Measurements from ENCODE around the gene CCER1.

CCER1 gene

GRCh38 chr12:90964616-90965015 lies 9.6 kb upstream of the CCER1 start:
- Histone ChIP-seq H2AFZ (ENCODE audit: low read depth, low read length) (no peak overlapping the region), H3K4me2 (ENCODE audit: insufficient read depth, low read length) (no peak overlapping the region)
- ATAC-seq (ENCODE audit: insufficient read depth, low read depth): no peak

GRCh38 chr12:90963946-90964345 lies 9.0 kb upstream of the CCER1 start:
- Histone ChIP-seq H3K79me2 (ENCODE audit: insufficient read depth, low read length) (no peaks in the 10 kb centered on the region), H3K4me2 (ENCODE audit: insufficient read depth, low read length) (no peak overlapping the region)

More at GRCh38 chr12:90964616-90965015, 9.6 kb upstream of the CCER1 start:
- H4K20me1 ChIP-seq (ENCODE audit: insufficient read depth, low read length): no peaks in the 10 kb centered on the region
- no peaks in the 10 kb centered on the region for H3K9me3 ChIP-seq (ENCODE audit: insufficient read depth, low read length, severe bottlenecking)
- no peak overlapping the region for H3K27ac ChIP-seq (ENCODE audit: low read length)
- no peak overlapping the region for H3K9ac ChIP-seq (ENCODE audit: low read depth, low read length)
- TF ChIP-seq EZH2 (IDR thresholded peaks at IDR 0.05; ENCODE audit: borderline replicate concordance, low read depth, low read length, severe bottlenecking): no peak
- TF ChIP-seq CTCF (IDR thresholded peaks at IDR 0.05; ENCODE audit: borderline replicate concordance, extremely low read depth, low read length, poor library complexity, severe bottlenecking): no peak
- no peaks in the 10 kb centered on the region for H3K4me1 ChIP-seq (ENCODE audit: insufficient read depth, low read length)
- H3K36me3 ChIP-seq (ENCODE audit: insufficient read depth, low read length): no peaks in the 10 kb centered on the region
- no peaks in the 10 kb centered on the region for H3K79me2 ChIP-seq (ENCODE audit: insufficient read depth, low read length)
- H3K27me3 ChIP-seq (ENCODE audit: insufficient read depth, low read length, poor library complexity): no peaks in the 10 kb centered on the region
- no peak overlapping the region for H3K4me3 ChIP-seq (ENCODE audit: low read depth in 1 of 2, low read length in 2 of 2)
- DNase-seq: no peak

GRCh38 chr12:90961154-90961553 lies 6.2 kb upstream of the CCER1 start:
- TF ChIP-seq EZH2 (IDR thresholded peaks at IDR 0.05; ENCODE audit: borderline replicate concordance, low read depth, low read length, severe bottlenecking) (no peak), CTCF (IDR thresholded peaks at IDR 0.05; ENCODE audit: borderline replicate concordance, extremely low read depth, low read length, poor library complexity, severe bottlenecking) (no peak)
- H3K4me1 ChIP-seq (ENCODE audit: insufficient read depth, low read length): no peaks in the 10 kb centered on the region
- no peaks in the 10 kb centered on the region for H3K9me3 ChIP-seq (ENCODE audit: insufficient read depth, low read length, severe bottlenecking)
- H2AFZ ChIP-seq (ENCODE audit: low read depth, low read length): no peak overlapping the region
- DNase-seq (no peak), ATAC-seq (ENCODE audit: insufficient read depth, low read depth) (no peak)
- H3K36me3 ChIP-seq (ENCODE audit: insufficient read depth, low read length): no peaks in the 10 kb centered on the region
- H3K4me2 ChIP-seq (ENCODE audit: insufficient read depth, low read length): no peak overlapping the region
- H3K27ac ChIP-seq (ENCODE audit: low read length): no peak overlapping the region
- no peaks in the 10 kb centered on the region for H3K27me3 ChIP-seq (ENCODE audit: insufficient read depth, low read length, poor library complexity)
- no peak overlapping the region for H3K9ac ChIP-seq (ENCODE audit: low read depth, low read length)
- H4K20me1 ChIP-seq (ENCODE audit: insufficient read depth, low read length): no peaks in the 10 kb centered on the region
- H3K79me2 ChIP-seq (ENCODE audit: insufficient read depth, low read length): no peaks in the 10 kb centered on the region
- H3K4me3 ChIP-seq (ENCODE audit: low read depth in 1 of 2, low read length in 2 of 2): no peak overlapping the region

More at GRCh38 chr12:90963946-90964345, 9.0 kb upstream of the CCER1 start:
- no peaks in the 10 kb centered on the region for H4K20me1 ChIP-seq (ENCODE audit: insufficient read depth, low read length)
- no peaks in the 10 kb centered on the region for H3K9me3 ChIP-seq (ENCODE audit: insufficient read depth, low read length, severe bottlenecking)
- H3K36me3 ChIP-seq (ENCODE audit: insufficient read depth, low read length): no peaks in the 10 kb centered on the region
- no peaks in the 10 kb centered on the region for H3K4me1 ChIP-seq (ENCODE audit: insufficient read depth, low read length)
- ATAC-seq (ENCODE audit: insufficient read depth, low read depth): no peak
- no peaks in the 10 kb centered on the region for H3K27me3 ChIP-seq (ENCODE audit: insufficient read depth, low read length, poor library complexity)
- no peak overlapping the region for H3K4me3 ChIP-seq (ENCODE audit: low read depth in 1 of 2, low read length in 2 of 2)
- no peak overlapping the region for H3K9ac ChIP-seq (ENCODE audit: low read depth, low read length)
- DNase-seq: no peak
- TF ChIP-seq EZH2 (IDR thresholded peaks at IDR 0.05; ENCODE audit: borderline replicate concordance, low read depth, low read length, severe bottlenecking): no peak
- no peak for TF ChIP-seq CTCF (IDR thresholded peaks at IDR 0.05; ENCODE audit: borderline replicate concordance, extremely low read depth, low read length, poor library complexity, severe bottlenecking)
- H2AFZ ChIP-seq (ENCODE audit: low read depth, low read length): no peak overlapping the region
- no peak overlapping the region for H3K27ac ChIP-seq (ENCODE audit: low read length)
